ENCODE data around the gene FGB.
A peak's percentile ranks its signal among the peaks of the same experiment; 100 is the strongest.

The FGB gene

DNA sequence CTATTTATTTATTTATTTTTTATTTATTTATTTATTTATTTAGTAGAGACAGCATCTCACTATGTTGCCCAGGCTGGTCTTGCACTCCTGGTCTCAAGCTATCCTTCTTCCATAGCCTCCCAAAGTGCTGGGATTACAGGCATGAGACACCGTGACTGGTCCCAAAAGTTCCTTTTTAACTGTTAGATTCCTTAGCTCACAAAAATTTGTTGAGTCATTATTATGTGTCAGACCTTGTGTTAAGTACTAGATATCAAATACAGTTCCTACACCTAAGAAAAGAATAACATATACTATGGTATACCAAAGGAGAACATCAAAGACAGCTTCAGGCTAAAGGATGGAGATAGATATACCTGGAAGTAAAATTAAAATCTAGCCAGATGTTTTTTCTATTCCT lies 16.1 kb downstream of the FGB start:
- TF ChIP-seq CTCF (conservative IDR thresholded peaks at IDR 0.05; ENCODE audit: low read depth, low read length) = no peak
- no peak overlapping the region for H3K4me3 ChIP-seq (ENCODE audit: low read depth, low read length)
- DNase-seq (ENCODE audit: low read depth) = peak; percentile 24

DNA sequence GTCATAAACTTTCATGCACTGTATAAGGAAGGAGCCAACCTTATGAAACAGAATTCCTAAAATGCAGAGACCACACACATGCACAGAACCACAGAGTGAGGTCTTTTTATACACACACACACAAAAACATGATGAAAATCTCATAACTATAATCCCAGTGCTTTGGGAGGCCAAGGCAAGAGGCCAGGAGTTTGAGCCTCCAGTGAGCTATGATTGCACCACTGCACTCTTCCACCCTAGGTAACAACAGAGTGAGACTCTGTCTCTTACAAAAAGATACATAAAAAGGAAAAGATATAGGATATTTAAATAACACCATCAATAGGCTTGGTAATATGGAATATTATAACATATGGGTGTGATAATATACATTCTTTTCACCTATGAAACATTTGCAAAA lies 17.1 kb downstream of the FGB start:
- no peak for DNase-seq (ENCODE audit: low read depth)
- TF ChIP-seq CTCF (conservative IDR thresholded peaks at IDR 0.05; ENCODE audit: low read depth, low read length) = no peak
- H3K4me3 ChIP-seq (ENCODE audit: low read depth, low read length) = no peak overlapping the region

GRCh38 chr4:154582723-154583122 lies 19.9 kb downstream of the FGB start:
- DNase-seq (ENCODE audit: low read depth) = no peak
- no peak for TF ChIP-seq CTCF (conservative IDR thresholded peaks at IDR 0.05; ENCODE audit: low read depth, low read length)
- H3K4me3 ChIP-seq (ENCODE audit: low read depth, low read length) = no peak overlapping the region

- no peak for DNase-seq (ENCODE audit: low read depth)
- TF ChIP-seq CTCF (conservative IDR thresholded peaks at IDR 0.05; ENCODE audit: low read depth, low read length) = no peak
- no peak overlapping the region for H3K4me3 ChIP-seq (ENCODE audit: low read depth, low read length)
These were observed 20.4 kb downstream of the FGB start for GRCh38 chr4:154583230-154583629.

GRCh38 chr4:154583677-154584076 lies 20.9 kb downstream of the FGB start:
- H3K4me3 ChIP-seq (ENCODE audit: low read depth, low read length) = no peak overlapping the region
- no peak for DNase-seq (ENCODE audit: low read depth)
- no peak for TF ChIP-seq CTCF (conservative IDR thresholded peaks at IDR 0.05; ENCODE audit: low read depth, low read length)

DNA sequence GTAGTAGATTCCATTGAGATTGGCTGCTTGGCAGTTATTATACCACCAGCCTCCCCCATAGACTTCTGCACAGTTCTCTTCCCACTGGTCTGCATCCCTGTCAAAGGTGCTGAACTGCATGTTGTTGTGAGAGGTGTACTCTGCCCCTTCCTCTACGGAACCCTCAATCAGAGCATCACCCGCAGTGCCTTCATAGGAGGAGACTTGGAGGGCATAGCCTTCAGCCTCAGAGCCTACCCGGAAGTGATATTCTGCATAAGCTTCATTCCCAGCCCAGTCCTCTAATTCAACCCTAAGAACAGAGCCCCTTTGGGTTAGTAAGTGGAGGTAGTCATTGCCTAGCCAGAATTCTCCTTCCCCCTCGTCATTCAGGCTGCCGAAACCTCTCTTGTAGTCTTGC lies 21.4 kb downstream of the FGB start:
- no peak for TF ChIP-seq CTCF (conservative IDR thresholded peaks at IDR 0.05; ENCODE audit: low read depth, low read length)
- no peak overlapping the region for H3K4me3 ChIP-seq (ENCODE audit: low read depth, low read length)
- no peak for DNase-seq (ENCODE audit: low read depth)

GRCh38 chr4:154585369-154586018 lies 22.7 kb downstream of the FGB start:
- no peak overlapping the region for H3K4me3 ChIP-seq (ENCODE audit: low read depth, low read length)
- TF ChIP-seq CTCF (conservative IDR thresholded peaks at IDR 0.05; ENCODE audit: low read depth, low read length) = no peak
- DNase-seq (ENCODE audit: low read depth) = no peak
